Thymus (tissue), 11 donors: ENCODE data around the gene OR52K2. TPM values are rescaled to one million over a fixed set of nuclear protein-coding genes. Genes with fewer than 3 reads are reported as not detected.

ENCODE experiments used
- DNase-seq, 9 donors: peaks; one replicate each; pipeline ENCODE4 v3.0.0-alpha.2; 2013; ENCODE audit warnings: low spot score in 9 of 9, low read depth in 6 of 9, missing footprints in 1 of 9
- H3K27ac ChIP-seq, 2 donors: one replicate each; pipeline ENCODE4 v1.5.1; 2013; ENCODE audit warnings: control low read depth in 1 of 2, low read depth in 1 of 2, low read length in 1 of 2, mild to moderate bottlenecking in 1 of 2, moderate library complexity in 1 of 2
- H3K27me3 ChIP-seq, 2 donors: one replicate each; pipeline ENCODE4 v1.5.1; 2013; ENCODE audit warnings: low read length in 1 of 2; ENCODE audit not compliant: control insufficient read depth in 2 of 2, insufficient read depth in 1 of 2
- H3K36me3 ChIP-seq, 2 donors: one replicate each; pipeline ENCODE4 v1.5.1; 2013; ENCODE audit warnings: low read length in 1 of 2, mild to moderate bottlenecking in 1 of 2, moderate library complexity in 1 of 2; ENCODE audit not compliant: control insufficient read depth in 2 of 2, insufficient read depth in 2 of 2
- H3K4me1 ChIP-seq, 2 donors: one replicate each; pipeline ENCODE4 v1.5.1; 2013; ENCODE audit warnings: low read length in 2 of 2; ENCODE audit not compliant: control insufficient read depth in 2 of 2, insufficient read depth in 2 of 2
- H3K4me3 ChIP-seq, 2 donors: one replicate each; pipeline ENCODE4 v1.5.1; 2013; ENCODE audit warnings: low read length in 2 of 2, control low read depth in 1 of 2, mild to moderate bottlenecking in 1 of 2
- H3K9me3 ChIP-seq, 2 donors: one replicate each; pipeline ENCODE4 v1.5.1; 2013; ENCODE audit warnings: low read length in 1 of 2, mild to moderate bottlenecking in 1 of 2; ENCODE audit not compliant: control insufficient read depth in 2 of 2, insufficient read depth in 1 of 2
- WGBS: extraction: QIAGEN DNeasy Blood & Tissue Kit; methylation state at CpG from one replicate; pipeline ENCODE4 v1.1.7; 2013; 5-methylcytosine and 5-hydroxymethylcytosine counted together
- polyA plus RNA-seq: library from polyadenylated mRNA; stranded (reverse); fragments of 200-250 nt; gene quantifications from one replicate; pipeline ENCODE4 v1.2.3, GENCODE V29; 2013
- total RNA-seq: library from RNA; stranded (reverse); fragments of 120-200 nt; gene quantifications from one replicate; pipeline ENCODE4 v1.2.4, GENCODE V29; 2013
- donor health status: healthy.

Gene OR52K2
- total and polyA plus RNA-seq, 2 donors = not detected

GRCh38 chr11:4493480-4493818, 44.4 kb downstream of the OR52K2 start:
- Histone ChIP-seq H3K4me1 (no peaks in the 10 kb centered on the region), H3K9me3 (no peaks in the 10 kb centered on the region), H3K4me3 (no peak overlapping the region), H3K36me3 (no peaks in the 10 kb centered on the region), H3K27me3 (peaks cover 0 to 9% of the 10 kb centered on the region in 2 donors), H3K27ac (no peak overlapping the region)
- WGBS = 60% methylated on average over 5 of the region's 5 CpGs
- DNase-seq = no peak

- H3K9me3 ChIP-seq = no peaks in the 10 kb centered on the region
- no peak overlapping the region for H3K4me3 ChIP-seq
- no peak for DNase-seq
- WGBS = 80% methylated on average over 7 of the region's 7 CpGs
- H3K27me3 ChIP-seq = peaks cover 0 to 9% of the 10 kb centered on the region in 2 donors
- no peaks in the 10 kb centered on the region for H3K4me1 ChIP-seq
- H3K36me3 ChIP-seq = no peaks in the 10 kb centered on the region
- no peak overlapping the region for H3K27ac ChIP-seq
Observed at GRCh38 chr11:4495487-4495886, 46.4 kb downstream of the OR52K2 start.

GRCh38 chr11:4495986-4496385, 46.9 kb downstream of the OR52K2 start:
- peaks cover 0 to 9% of the 10 kb centered on the region in 2 donors for H3K27me3 ChIP-seq
- H3K9me3 ChIP-seq = no peaks in the 10 kb centered on the region
- H3K4me1 ChIP-seq = no peaks in the 10 kb centered on the region
- no peaks in the 10 kb centered on the region for H3K36me3 ChIP-seq
- no peak overlapping the region for H3K4me3 ChIP-seq
- H3K27ac ChIP-seq = no peak overlapping the region
- 83% methylated on average over 6 of the region's 6 CpGs for WGBS
- no peak for DNase-seq

GRCh38 chr11:4496557-4497248, 47.6 kb downstream of the OR52K2 start:
- no peak for DNase-seq
- Histone ChIP-seq H3K27ac (no peak overlapping the region), H3K36me3 (no peaks in the 10 kb centered on the region), H3K4me3 (no peak overlapping the region), H3K4me1 (no peaks in the 10 kb centered on the region), H3K9me3 (no peaks in the 10 kb centered on the region), H3K27me3 (peaks cover 0 to 9% of the 10 kb centered on the region in 2 donors)
- 89% methylated on average over 15 of the region's 15 CpGs for WGBS

Other genes starting within 250 kb of the OR52K2 start
- not detected for gene OR52B4, start 80.9 kb upstream of the OR52K2 start, total RNA-seq
- gene OR52B4, start 80.9 kb upstream of the OR52K2 start, polyA plus RNA-seq = 0.02 TPM
- 45.2 TPM for gene TRIM21, start 55.6 kb upstream of the OR52K2 start, total RNA-seq
- 28.9 TPM for gene TRIM21, start 55.6 kb upstream of the OR52K2 start, polyA plus RNA-seq
- gene OR52K1, start 33.4 kb downstream of the OR52K2 start, total RNA-seq = under 0.01 TPM
- gene OR52K1, start 33.4 kb downstream of the OR52K2 start, polyA plus RNA-seq = under 0.01 TPM
- gene OR52M1, start 95.9 kb downstream of the OR52K2 start, total RNA-seq = not detected
- not detected for gene OR52M1, start 95.9 kb downstream of the OR52K2 start, polyA plus RNA-seq
- 0.09 TPM for gene OR52I2, start 132.4 kb downstream of the OR52K2 start, total RNA-seq
- 0.07 TPM for gene OR52I2, start 132.4 kb downstream of the OR52K2 start, polyA plus RNA-seq
- gene OR52I1, start 144.7 kb downstream of the OR52K2 start, total RNA-seq = under 0.01 TPM
- 0.02 TPM for gene OR52I1, start 144.7 kb downstream of the OR52K2 start, polyA plus RNA-seq
- gene TRIM68, start 158.9 kb downstream of the OR52K2 start, total RNA-seq = 6.9 TPM
- gene TRIM68, start 158.9 kb downstream of the OR52K2 start, polyA plus RNA-seq = 6.5 TPM
- gene OR51D1, start 188.2 kb downstream of the OR52K2 start, total RNA-seq = not detected
- under 0.01 TPM for gene OR51D1, start 188.2 kb downstream of the OR52K2 start, polyA plus RNA-seq
- gene OR51E1, start 194.7 kb downstream of the OR52K2 start, total RNA-seq = 0.33 TPM
- gene OR51E1, start 194.7 kb downstream of the OR52K2 start, polyA plus RNA-seq = 0.68 TPM
- gene OR51E2, start 248.6 kb downstream of the OR52K2 start, total RNA-seq = under 0.01 TPM
- 0.57 TPM for gene OR51E2, start 248.6 kb downstream of the OR52K2 start, polyA plus RNA-seq